Lung (tissue), 12 donors: ENCODE measurements around the gene ACOT12. TPM values are rescaled to one million over a fixed set of nuclear protein-coding genes. Genes with fewer than 3 reads are reported as not detected.

ENCODE experiments used
- ATAC-seq: fragments of 200-7000 bp; cut with Tn5 transposase; one replicate; pipeline ENCODE4 v1.9.1; 2020; ENCODE audit warnings: moderate number of reproducible peaks; ENCODE audit not compliant: insufficient read depth, low FRiP score
- DNase-seq, 3 donors: peaks; one replicate each; pipeline ENCODE4 v3.0.0-alpha.2; 2013 to 2017
- H3K27ac ChIP-seq, 2 donors: one replicate each; pipeline ENCODE4 v1.5.1; 2013; ENCODE audit warnings: mild to moderate bottlenecking in 2 of 2, moderate library complexity in 2 of 2, control low read depth in 1 of 2, inconsistent platforms in 1 of 2, low read depth in 1 of 2, low read length in 1 of 2
- H3K27me3 ChIP-seq, 3 donors: one replicate each; pipeline ENCODE4 v1.5.1; 2013; ENCODE audit warnings: low read length in 2 of 3; ENCODE audit not compliant: control insufficient read depth in 3 of 3, insufficient read depth in 3 of 3
- H3K36me3 ChIP-seq, 4 donors: one replicate each; pipeline ENCODE4 v1.5.1; 2013; ENCODE audit warnings: low read length in 4 of 4, mild to moderate bottlenecking in 1 of 4, moderate library complexity in 1 of 4; ENCODE audit not compliant: control insufficient read depth in 4 of 4, insufficient read depth in 4 of 4
- H3K4me1 ChIP-seq, 5 donors: one replicate each; pipeline ENCODE4 v1.5.1; 2013; ENCODE audit warnings: low read length in 5 of 5, mild to moderate bottlenecking in 2 of 5, moderate library complexity in 1 of 5; ENCODE audit not compliant: control insufficient read depth in 5 of 5, insufficient read depth in 5 of 5
- H3K4me3 ChIP-seq: one replicate; pipeline ENCODE4 v1.5.1; 2013; ENCODE audit warnings: mild to moderate bottlenecking, control low read depth, moderate library complexity
- H3K9ac ChIP-seq, 2 donors: one replicate each; pipeline ENCODE4 v1.5.1; 2013; ENCODE audit warnings: low read length in 2 of 2, control low read depth in 1 of 2; ENCODE audit not compliant: insufficient read depth in 1 of 2
- H3K9me3 ChIP-seq, 4 donors: one replicate each; pipeline ENCODE4 v1.5.1; 2013; ENCODE audit warnings: low read length in 3 of 4, mild to moderate bottlenecking in 1 of 4, moderate library complexity in 1 of 4; ENCODE audit not compliant: control insufficient read depth in 4 of 4, insufficient read depth in 3 of 4
- CTCF ChIP-seq: IDR thresholded peaks from 2 replicates; pipeline ENCODE4 v1.5.1; 2012; ENCODE audit warnings: mild to moderate bottlenecking; ENCODE audit errors: control extremely low read depth, extremely low read depth
- WGBS, 2 donors: extraction: QIAGEN DNeasy Blood & Tissue Kit; methylation state at CpG; one replicate each; pipeline ENCODE4 v1.1.7; 2013; 5-methylcytosine and 5-hydroxymethylcytosine counted together
- polyA plus RNA-seq, 2 donors: library from polyadenylated mRNA; stranded (reverse); fragments of 200-250 nt; gene quantifications; one replicate each; pipeline ENCODE4 v1.2.1, GENCODE V29; 2013
- total RNA-seq, 2 donors: library from RNA; depleted of rRNA in 1 of 2; stranded (reverse); fragments of >200 nt in 1 of 2; gene quantifications; one replicate each; pipeline ENCODE4 v1.2.1, GENCODE V29; 2014 to 2021
- donor health status: control.
- donor health status: control.
- donor health status: Bipolar disorder and iron deficiency.
- donor health status: healthy.
- donor health status: DM: yes; HTN: yes; CAD: no.

ACOT12 gene
- total and polyA plus RNA-seq, 4 donors = not detected

- ATAC-seq (no peak), DNase-seq (no peak)
- no peaks in the 10 kb centered on the region for H3K36me3 ChIP-seq
- no peak for TF ChIP-seq CTCF
- H3K27me3 ChIP-seq = no peaks in the 10 kb centered on the region
- H3K9ac ChIP-seq = no peak overlapping the region
- no peaks in the 10 kb centered on the region for H3K9me3 ChIP-seq
- H3K27ac ChIP-seq = no peak overlapping the region
- no peaks in the 10 kb centered on the region for H3K4me1 ChIP-seq
- no peak overlapping the region for H3K4me3 ChIP-seq
- WGBS, 2 donors = 89 to 91% methylated on average over 7 of the region's 7 CpGs
Observed at GRCh38 chr5:81405126-81405891, 11.4 kb upstream of the ACOT12 start.

GRCh38 chr5:81402192-81402930, 8.4 kb upstream of the ACOT12 start:
- Histone ChIP-seq H3K9ac (no peak overlapping the region), H3K4me3 (no peak overlapping the region), H3K27ac (no peak overlapping the region), H3K4me1 (peaks cover 0 to 1% (median 0%) of the 10 kb centered on the region in 5 donors), H3K27me3 (no peaks in the 10 kb centered on the region), H3K36me3 (no peaks in the 10 kb centered on the region), H3K9me3 (no peaks in the 10 kb centered on the region)
- ATAC-seq (no peak), DNase-seq (no peak)
- WGBS, 2 donors = 47 to 65% methylated on average over 2 of the region's 2 CpGs
- TF ChIP-seq CTCF = no peak

GRCh38 chr5:81401266-81401665, 7.3 kb upstream of the ACOT12 start:
- Histone ChIP-seq H3K4me3 (no peak overlapping the region), H3K27ac (no peak overlapping the region), H3K4me1 (peaks cover 0 to 6% (median 0%) of the 10 kb centered on the region in 5 donors), H3K27me3 (peaks cover 0 to 2% (median 0%) of the 10 kb centered on the region in 3 donors), H3K9ac (no peak overlapping the region), H3K36me3 (no peaks in the 10 kb centered on the region), H3K9me3 (no peaks in the 10 kb centered on the region)
- 86 to 90% methylated on average over 11 of the region's 11 CpGs for WGBS, 2 donors
- no peak for ATAC-seq
- DNase-seq = no peak
- TF ChIP-seq CTCF = no peak
